Right lobe of liver (tissue), 4 donors: ENCODE results near the gene TMEM79.

Source experiments
- CTCF ChIP-seq, 4 donors: fragments of 200-600 bp in 3 of 4; fragments of 450-650 bp in 1 of 4; IDR thresholded peaks; one replicate each; pipeline versions ENCODE4 v1.5.1 to v1.8.0; 2016 to 2022; ENCODE audit warnings: antibody characterized with exemption in 4 of 4, mild to moderate bottlenecking in 2 of 4
- POLR2A ChIP-seq: fragments of 450-650 bp; IDR thresholded peaks from one replicate; pipeline ENCODE4 v1.6.1; 2017; ENCODE audit warnings: antibody characterized with exemption, mild to moderate bottlenecking
- donor health status: DM: no; HTN: no; CAD: no.
- donor health status: DM: no; HTN: no; CAD: no.
- donor health status: DM: no; HTN: yes; CAD: no.

GRCh38 chr1:156236164-156236563 is 48.0 kb upstream of the TMEM79 start:
- TF ChIP-seq CTCF (IDR thresholded peaks at IDR 0.05) = no peak
- TF ChIP-seq POLR2A = no peak
